NCI-H1436 treated with DMSO at 0.1 percent for 48 hours (cell line): Measurements from ENCODE around the gene MAPKAPK5.
"Not testable (repeated sequence)": the region's sequence is repeated elsewhere in the genome, so short reads cannot be mapped to it uniquely, and the experiment has no call there.

Experiments
- DNase-seq: peaks from one replicate; lab custom pipeline; 2025; lab: John Stamatoyannopoulos, UW

Gene MAPKAPK5

DNA sequence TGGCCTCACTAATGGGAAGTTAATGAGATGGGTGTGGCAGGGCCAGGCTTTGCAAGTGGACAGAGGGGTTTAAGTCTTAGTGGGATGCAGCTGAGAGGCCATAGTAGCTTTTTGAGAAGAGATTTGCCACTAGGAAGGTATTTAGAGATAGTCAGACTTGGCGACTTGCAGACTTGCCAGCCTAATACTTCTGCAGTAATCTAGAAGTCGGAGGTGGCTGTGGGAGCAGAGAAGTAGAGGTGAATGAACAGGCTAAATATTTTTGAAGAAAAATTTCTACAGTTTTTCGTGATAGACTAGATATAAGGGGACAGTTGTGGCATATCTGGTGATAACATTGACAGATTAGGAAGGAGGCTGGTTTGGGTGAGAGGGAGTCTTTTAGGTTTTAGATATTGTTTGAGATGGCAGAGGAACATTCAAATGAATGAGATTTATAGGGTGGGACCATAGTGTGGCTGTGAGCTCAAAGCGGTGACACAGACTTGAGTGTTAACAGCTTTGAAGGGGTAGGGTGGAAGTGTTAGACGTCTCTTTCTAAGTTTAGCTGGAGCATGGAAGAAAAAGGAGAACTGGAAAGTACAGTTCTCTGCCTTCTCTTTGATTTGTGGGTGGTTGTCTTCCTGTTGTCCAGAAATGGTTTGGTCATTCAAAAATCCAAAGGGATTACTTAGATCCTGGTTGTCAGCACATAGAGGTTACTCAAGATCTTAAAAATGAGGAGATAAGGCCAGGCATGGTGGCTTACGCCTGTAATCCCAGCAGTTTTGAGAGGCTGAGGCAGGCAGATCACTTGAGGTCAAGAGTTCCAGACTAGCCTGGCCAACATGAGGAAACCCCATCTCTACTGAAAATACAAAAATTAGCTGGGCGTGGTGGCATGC is 44.9 kb downstream of the MAPKAPK5 start:
- no peak for DNase-seq

DNA sequence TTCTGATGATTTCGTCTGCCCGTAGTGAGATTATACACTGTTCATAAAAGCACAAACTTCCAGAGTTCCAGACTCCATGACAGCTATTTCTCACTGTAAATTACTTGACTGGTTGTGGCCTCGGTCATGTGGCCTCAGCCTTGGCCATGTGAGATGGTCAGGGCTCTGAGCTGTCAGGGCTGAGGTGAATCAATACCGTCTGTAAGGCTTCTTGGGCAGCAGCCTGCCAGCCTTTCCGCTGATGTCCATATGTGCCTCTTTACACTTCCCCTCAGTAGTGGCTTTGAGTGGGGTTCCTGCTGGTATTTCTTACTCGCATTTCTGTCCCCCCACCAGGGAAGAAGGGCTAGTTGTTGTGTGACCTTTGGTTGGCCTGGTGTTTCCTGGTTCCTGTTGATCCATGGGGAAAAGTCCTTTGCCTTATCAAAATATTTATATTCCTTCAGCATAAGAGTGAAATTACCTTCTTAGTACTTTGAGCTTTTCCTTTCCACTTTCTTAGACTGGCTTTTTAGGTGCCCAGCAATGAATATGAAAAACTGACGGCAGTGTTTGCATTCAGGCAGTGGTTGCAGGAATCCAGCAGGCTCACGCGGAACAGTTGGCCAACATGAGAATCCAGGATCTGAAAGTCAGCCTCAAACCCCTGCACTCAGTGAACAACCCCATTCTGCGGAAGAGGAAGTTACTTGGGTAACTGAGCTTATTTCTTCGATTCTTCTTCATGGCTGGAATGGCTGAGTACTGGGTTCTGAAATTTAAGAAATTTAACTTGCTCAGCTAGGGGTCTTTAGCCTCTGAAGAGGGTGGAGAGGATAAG is 46.1 kb downstream of the MAPKAPK5 start:
- DNase-seq: no peak

DNA sequence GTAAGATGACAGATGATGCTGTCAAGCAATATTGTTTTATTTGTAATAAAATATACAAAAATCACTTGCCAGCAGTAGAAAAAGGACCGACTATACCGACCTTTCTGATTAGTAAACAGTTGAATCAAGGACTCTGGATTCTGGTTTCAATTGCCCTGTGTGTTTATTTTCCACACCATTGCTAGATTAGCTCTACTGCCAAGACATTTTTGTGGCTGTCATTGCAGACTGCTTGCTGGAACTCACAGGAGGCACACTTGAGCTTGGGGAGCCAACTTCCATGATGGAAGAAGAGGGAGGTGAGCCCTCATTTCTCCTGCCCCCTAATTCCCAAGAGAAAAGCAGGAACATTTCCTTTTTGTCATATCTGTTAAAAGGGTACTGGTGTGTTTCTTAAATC is 51.3 kb downstream of the MAPKAPK5 start:
- no peak for DNase-seq

DNA sequence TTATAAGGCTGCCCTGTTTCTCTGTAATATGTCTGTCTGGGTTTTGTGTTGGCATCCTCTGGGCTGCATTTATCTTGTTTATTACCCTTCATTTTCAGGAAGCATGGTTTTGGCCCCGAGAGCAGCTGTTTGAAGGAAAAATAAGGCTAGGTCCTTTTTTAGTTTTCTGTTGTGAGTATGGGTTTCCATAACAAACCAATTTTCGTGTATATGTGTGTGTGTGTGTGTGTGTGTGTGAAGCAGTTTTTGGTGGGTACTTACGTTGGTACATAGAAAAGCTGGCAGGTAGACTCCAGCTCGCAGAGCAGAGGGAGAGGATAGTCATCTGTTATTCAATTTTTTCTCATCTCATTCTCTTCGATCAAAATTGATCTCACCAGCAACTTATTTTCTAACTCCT is 52.5 kb downstream of the MAPKAPK5 start:
- DNase-seq: no peak

DNA sequence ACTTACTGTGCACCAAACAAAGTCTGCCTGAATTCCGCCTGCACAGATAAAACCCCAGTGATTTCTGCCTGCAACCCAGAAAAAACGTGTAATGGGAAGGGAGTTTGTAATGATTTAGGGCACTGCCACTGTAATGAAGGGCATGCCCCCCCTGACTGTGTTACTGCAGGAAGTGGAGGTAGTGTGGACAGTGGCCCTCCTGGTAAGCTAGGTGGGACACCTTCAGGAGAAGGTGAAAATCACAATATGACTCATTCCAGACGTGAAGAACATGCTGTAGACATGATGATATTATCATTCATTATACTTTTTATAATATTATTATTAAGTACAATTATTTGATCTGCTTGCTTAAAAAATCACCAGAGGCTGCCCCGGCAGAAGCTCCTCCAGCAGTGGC is 59.2 kb downstream of the MAPKAPK5 start:
- no peak for DNase-seq

DNA sequence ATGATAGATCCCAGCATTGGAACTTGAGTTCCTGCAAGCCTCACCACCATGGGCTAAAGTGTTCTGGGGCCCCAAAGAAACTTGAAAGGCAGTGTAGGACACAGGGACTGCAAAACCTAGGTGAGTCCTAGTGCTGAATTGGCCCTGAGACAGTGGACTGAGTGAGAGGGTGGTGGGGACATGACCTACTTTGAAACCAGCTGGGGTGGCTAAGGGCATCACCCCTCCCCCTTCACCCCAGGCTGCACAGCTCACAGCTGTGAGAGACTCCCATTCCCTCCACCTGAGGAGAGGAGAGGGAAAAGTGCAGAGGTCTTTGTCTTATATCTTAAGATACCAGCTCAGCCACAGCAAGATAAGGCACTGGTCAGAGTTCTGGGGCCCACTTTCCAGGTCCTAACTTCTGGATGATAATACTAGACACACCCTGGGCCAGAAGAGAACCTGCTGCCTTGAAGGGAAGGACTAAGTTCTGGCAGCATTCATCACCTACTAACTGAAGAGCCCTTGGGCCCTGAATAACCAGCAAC is 62.5 kb downstream of the MAPKAPK5 start:
- DNase-seq: no peak

DNA sequence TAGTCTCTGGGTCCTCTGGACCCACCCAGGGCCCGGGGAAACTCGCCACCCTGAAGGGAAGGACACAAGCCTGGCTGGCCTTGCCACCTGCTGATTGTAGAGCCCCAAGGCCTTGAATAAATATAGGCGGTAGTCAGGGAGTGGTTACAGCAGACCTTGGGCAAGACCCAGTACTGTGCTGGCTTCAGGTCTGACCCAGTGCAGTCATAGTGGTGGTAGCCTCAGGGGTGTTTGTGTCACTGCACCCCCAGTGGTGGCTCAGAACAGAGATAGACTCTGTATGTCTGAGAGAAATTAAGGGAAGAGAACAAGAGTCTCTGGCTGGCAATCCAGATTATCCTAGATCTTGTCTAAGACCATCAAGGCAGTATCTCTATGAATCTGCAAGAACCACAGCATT is 63.5 kb downstream of the MAPKAPK5 start:
- DNase-seq: no peak

DNA sequence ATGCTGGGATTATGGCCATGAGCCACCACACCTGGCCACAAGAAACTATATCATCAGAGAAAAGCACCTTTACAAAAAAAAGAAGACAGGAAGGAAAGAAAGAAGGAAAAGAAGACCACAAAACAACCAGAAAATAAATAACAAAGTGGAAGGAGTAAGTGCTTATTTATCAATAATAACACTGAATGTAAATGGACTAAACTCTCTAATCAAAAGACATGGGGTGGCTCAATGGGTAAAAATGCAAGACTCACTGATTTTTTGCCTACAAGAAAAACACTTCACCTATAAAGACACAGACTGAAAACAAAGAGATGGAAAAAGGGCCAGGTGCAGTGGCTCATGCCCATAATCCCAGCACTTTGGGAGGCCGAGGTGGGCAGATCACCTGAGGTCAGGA is 65.7 kb downstream of the MAPKAPK5 start:
- no peak for DNase-seq

DNA sequence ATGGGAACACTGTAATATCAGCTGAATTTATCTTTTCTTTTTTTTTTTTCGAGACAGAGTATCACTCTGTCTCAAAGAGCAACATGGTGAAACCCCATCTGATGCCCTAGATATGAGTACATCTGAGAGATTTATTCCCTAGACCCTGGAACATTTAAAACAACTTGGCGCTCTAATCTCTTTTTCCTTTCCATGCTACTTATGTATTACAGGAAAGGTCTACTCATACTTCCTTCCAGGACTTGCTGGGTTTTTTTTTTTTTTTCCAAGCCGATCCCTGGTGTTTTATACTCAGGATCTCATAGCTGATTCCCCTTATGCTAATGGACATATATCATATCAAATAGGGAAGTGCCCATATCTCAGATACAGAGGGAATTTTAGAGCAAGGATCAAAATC is 83.1 kb downstream of the MAPKAPK5 start:
- DNase-seq: no peak

DNA sequence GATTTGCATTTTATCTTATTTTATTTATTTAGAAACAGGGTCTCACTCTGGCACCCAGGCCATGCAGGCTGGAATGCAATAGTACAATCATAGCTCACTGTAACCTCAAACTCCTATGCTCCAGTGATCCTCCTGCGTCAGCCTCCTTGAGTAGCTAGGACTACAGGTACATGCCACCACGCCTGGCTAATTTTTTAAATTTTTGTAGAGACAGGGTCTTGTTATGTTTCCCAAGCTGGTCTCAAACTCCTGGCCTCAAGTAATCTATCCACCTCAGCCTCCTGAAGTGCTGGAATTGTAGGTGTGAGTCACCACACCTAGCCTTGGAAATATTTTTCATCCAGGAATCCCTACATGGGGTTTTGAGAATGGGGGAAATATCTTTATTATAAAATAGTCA is 84.6 kb downstream of the MAPKAPK5 start:
- DNase-seq: no peak

DNA sequence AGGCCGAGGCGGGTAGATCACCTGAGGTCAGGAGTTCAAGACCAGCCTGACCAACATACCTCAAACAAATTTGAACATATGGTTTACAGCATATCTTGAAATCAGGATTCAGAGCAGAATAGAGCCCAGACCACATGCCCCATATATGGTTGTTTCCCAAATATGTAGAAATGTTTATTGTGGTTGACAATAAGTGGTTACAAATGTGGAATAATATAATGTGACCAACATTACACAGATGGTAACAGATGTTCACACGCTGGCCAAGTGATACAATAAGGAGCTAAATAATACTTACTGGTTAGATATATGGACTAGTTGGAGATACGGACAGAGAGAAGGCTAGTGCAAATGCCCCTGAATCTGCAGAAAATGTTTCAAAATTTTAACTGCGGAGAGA is 85.3 kb downstream of the MAPKAPK5 start:
- DNase-seq: no peak

DNA sequence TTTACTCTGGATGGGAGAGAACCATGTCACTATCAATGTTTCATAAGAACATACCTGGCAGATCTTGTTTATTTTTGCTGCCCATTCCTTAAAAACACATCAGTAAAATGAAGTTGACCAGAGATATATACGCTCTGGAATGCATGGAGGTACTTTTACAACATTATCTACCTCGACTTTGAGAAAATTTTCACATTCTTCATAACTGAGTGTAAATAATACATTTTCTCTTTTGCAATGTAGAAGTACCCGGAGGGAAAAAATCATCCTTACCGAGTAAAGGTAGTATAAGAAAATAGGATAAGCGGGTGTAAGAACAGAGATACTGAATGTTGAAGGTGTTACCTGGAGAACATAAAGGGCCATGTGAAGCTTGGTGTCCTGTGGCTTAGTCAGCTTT is 90.2 kb downstream of the MAPKAPK5 start:
- no peak for DNase-seq

DNA sequence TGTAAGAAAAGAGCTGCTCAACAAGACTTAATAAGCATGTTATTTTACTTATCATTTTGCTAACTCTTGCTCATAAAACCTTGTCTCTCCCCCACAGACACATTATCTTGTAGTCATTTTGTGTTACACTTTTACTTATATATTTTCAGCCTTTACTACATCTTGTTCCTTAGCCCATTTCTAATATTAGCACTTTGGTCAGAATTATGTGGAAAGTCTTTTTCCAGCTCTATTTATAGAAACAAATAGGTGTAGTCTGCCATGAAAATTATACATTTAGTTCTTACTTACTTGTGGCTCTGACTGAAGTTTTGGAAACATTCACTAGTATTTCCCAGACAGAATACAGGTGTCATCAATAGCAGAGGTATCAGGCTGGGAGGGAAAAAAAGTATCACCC is 94.8 kb downstream of the MAPKAPK5 start:
- DNase-seq: no peak

DNA sequence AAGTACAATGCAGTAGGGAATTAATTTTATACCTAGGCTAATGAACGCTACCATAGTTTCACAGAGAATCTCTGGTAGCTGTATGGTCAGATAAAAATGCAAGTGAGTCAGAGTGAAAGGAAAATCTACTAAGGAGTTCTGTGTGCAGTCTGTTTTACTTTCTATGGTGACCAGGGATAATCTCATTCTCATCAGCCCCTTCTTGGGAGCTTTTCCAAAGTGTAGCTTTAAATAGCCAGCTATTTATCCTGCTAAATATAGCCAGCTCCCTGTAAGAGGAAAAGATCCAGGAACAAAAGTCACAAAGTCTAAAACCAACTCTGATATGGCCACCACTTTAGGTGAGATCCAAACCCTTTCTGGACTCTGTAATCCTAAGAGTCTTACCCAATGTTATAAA is 95.4 kb downstream of the MAPKAPK5 start:
- no peak for DNase-seq

DNA sequence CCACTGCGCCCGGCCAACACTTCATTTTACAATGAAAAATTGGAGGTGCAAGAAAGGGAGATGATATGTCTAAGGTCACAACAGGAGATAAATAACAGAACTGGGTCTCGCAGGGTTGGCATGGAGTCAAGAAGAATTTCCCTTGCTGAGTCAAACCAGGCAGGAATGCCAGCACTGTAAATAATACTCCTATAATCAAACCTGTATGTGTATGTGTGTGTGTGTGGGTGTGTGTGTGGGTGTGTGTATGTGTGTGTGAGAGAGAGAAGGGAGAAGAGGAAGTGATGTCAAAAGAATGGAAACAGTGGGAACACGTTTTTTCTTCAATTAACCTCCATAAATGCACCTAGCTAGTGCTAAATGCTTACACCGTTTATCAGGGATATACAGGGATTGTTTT is 100.5 kb downstream of the MAPKAPK5 start:
- DNase-seq: no peak

DNA sequence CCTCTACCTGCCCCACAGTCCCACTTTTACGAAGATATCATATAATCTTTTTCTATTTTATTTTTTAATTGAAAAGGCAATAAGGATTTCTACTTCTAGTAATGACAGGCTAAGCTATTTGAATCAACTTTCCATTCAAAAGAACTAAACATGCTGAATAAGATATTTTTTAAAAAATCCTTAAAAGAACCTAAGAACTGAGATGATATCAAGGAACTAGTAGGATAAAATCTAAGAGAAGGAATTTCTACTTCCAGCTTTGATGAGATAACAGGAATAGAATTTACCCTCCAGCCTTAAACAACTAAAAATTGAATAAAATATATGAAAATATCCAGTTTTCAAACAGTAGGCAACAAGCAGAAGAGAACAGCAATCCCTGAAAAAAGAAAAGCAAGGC is 101.9 kb downstream of the MAPKAPK5 start:
- no peak for DNase-seq

DNA sequence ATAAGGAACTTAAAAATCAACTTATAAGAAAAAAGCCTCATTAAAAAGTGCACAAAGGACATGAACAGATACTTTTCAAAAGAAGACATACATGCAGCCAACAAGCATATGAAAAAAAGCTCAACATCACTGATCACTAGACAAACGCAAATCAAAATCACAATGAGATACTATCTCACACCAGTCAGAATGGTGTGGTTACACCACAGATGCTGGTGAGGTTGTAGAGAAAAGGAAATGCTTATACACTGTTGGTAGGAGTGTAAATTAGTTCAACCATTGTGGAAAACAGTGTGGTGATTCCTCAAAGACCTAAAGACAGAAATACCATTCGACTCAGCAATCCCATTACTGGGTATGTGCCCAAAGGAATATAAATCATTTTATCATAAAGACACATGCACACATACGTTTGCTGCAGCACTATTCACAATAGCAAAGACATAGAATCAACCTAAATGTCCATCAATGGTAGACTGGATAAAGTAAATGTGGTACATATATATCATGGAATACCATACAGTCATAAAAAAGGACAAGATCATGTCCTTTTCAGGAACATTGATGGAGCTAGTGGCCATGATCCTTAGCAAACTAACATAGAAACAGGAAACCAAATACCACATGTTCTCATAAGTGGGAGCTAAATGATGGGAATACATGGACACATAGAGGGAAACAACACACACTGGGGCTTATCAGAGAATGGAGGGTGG is 109.1 kb downstream of the MAPKAPK5 start:
- DNase-seq: not testable (repeated sequence)
